Esophagus muscularis mucosa (tissue), 4 donors: ENCODE results near the gene SRGN. TPM values are rescaled to one million over a fixed set of nuclear protein-coding genes. Genes with fewer than 3 reads are reported as not detected.

ENCODE experiments used
- DNase-seq: peaks from one replicate; pipeline ENCODE4 v3.0.0-alpha.2; 2017; ENCODE audit errors: extremely low spot score
- H3K27ac ChIP-seq, 4 donors: fragments of 200-600 bp; sonication (generic); replicated peaks in 1 of 4; 1 replicate in 3 of 4; 2 replicates in 1 of 4; pipeline ENCODE4 v1.5.1; 2016 to 2019; ENCODE audit warnings: mild to moderate bottlenecking in 1 of 4
- H3K27me3 ChIP-seq, 4 donors: fragments of 200-600 bp; sonication (generic); one replicate each; pipeline versions ENCODE4 v1.5.1 to v1.6.0; 2016 to 2019
- H3K36me3 ChIP-seq, 4 donors: fragments of 200-600 bp; sonication (generic); one replicate each; pipeline ENCODE4 v1.5.1; 2016 to 2019
- H3K4me1 ChIP-seq, 4 donors: fragments of 200-600 bp; sonication (generic); one replicate each; pipeline ENCODE4 v1.5.1; 2016 to 2019
- H3K4me3 ChIP-seq, 4 donors: fragments of 200-600 bp; sonication (generic); 1 replicate in 2 of 4; 2 replicates in 2 of 4; pipeline ENCODE4 v1.5.1; 2016 to 2019; ENCODE audit warnings: mild to moderate bottlenecking in 4 of 4, moderate library complexity in 1 of 4
- H3K9me3 ChIP-seq, 4 donors: fragments of 200-600 bp; sonication (generic); 1 replicate in 3 of 4; 2 replicates in 1 of 4; pipeline ENCODE4 v1.5.1; 2016 to 2019
- CTCF ChIP-seq, 3 experiments: fragments of 200-600 bp in 2 of 3; fragments of 450-650 bp in 1 of 3; sonication (generic) in 2 of 3; IDR thresholded peaks; one replicate each; pipeline ENCODE4 v1.5.1; 2017 to 2019; ENCODE audit warnings: antibody characterized with exemption in 3 of 3, mild to moderate bottlenecking in 2 of 3, moderate library complexity in 1 of 3
- EP300 ChIP-seq: sonication (generic); formaldehyde crosslinking; IDR thresholded peaks from one replicate; pipeline ENCODE4 v1.6.1; 2017; ENCODE audit warnings: antibody characterized with exemption
- POLR2A ChIP-seq: fragments of 450-650 bp; IDR thresholded peaks from one replicate; pipeline ENCODE4 v1.6.1; 2017; ENCODE audit warnings: antibody characterized with exemption, moderate library complexity, mild to moderate bottlenecking, low read depth
- POLR2AphosphoS5 ChIP-seq, 2 donors: sonication (generic); formaldehyde crosslinking; IDR thresholded peaks; one replicate each; pipeline ENCODE4 v1.6.1; 2017; ENCODE audit warnings: antibody characterized with exemption in 2 of 2
- WGBS: methylation state at CpG from one replicate; pipeline ENCODE4 v1.1.5; 2018; 5-methylcytosine and 5-hydroxymethylcytosine counted together
- intact Hi-C: fragments of 100-400 bp; cut with DNase I; formaldehyde crosslinking; loops from one replicate; pipeline ENCODE4 v1.15.1; 2023
- total RNA-seq, 4 donors: library from RNA; depleted of rRNA; stranded (reverse); fragments of >200 nt; gene quantifications; one replicate each; pipeline versions ENCODE4 v1.1.0 to v1.2.1, GENCODE V29; 2016

Gene SRGN
- total RNA-seq, 4 donors from 2014 or later, result 44.9 to 201 (median 82.3) TPM

- H3K27ac ChIP-seq, result no peak overlapping the region
- WGBS, result 69% methylated on average over 1 of the region's 1 CpG
- no peaks in the 10 kb centered on the region for H3K27me3 ChIP-seq
- DNase-seq, result no peak
- no peaks in the 10 kb centered on the region for H3K36me3 ChIP-seq
- TF ChIP-seq POLR2A, result no peak
- TF ChIP-seq EP300, result no peak
- TF ChIP-seq CTCF (IDR thresholded peaks at IDR 0.05), result no peak
- no peak for TF ChIP-seq POLR2AphosphoS5 (IDR thresholded peaks at IDR 0.05)
- peaks cover 6 to 9% (median 7%) of the 10 kb centered on the region in 4 donors for H3K4me1 ChIP-seq
- intact Hi-C loops, result loop anchor here (5.0 kb wide), 2 partner anchors 62 to 128 kb away; partner anchors contain the start of gene SUPV3L1
- no peaks in the 10 kb centered on the region for H3K9me3 ChIP-seq
- no peak overlapping the region for H3K4me3 ChIP-seq
Observed at GRCh38 chr10:69119896-69120295, 32.0 kb downstream of the SRGN start.

DNA sequence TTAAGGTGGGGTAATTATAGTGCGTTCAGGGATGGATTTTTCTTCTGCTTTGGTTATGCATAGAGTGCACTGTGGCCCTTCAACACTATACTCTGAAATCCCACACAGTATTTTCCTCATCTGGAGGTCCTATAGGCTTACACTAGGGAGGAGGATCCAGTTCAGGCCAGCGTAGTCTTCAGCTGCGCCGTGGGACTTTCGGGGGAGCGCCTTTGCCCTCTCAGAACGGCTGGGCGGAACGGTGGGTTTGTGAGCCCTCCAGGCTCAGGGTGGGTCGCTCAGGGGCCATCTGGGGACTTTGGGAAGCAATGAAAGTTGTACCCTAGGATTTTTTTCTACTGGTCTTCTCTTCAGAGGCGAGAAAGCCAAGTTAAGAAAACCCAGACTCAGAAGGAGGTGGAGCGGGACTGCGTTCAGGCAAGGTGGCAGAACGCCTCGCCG lies 35.4 kb downstream of the SRGN start:
- Histone ChIP-seq H3K27ac (peak overlapping the region; percentile 95 to 99 (median 98)), H3K27me3 (no peaks in the 10 kb centered on the region), H3K36me3 (no peaks in the 10 kb centered on the region), H3K4me3 (peak overlapping the region; percentile 89 to 99 (median 94)), H3K9me3 (no peaks in the 10 kb centered on the region), H3K4me1 (peaks cover 20 to 40% (median 26%) of the 10 kb centered on the region in 4 donors)
- WGBS, result 0% methylated on average over 3 of the region's 16 CpGs
- intact Hi-C loops, result loop anchor here (5.0 kb wide), 2 partner anchors 59 to 131 kb away; partner anchors contain the start of gene SUPV3L1
- TF ChIP-seq EP300, result no peak
- TF ChIP-seq CTCF (IDR thresholded peaks at IDR 0.05), result no peak
- TF ChIP-seq POLR2AphosphoS5 (IDR thresholded peaks at IDR 0.05), result no peak
- TF ChIP-seq POLR2A, result no peak
- DNase-seq, result no peak

- TF ChIP-seq POLR2AphosphoS5 (IDR thresholded peaks at IDR 0.05), result peak; percentile 98 to 100
- no peak for TF ChIP-seq EP300
- TF ChIP-seq POLR2A, result peak; percentile 85
- peak; percentile 15 to 28 (median 24) for TF ChIP-seq CTCF (IDR thresholded peaks at IDR 0.05)
- H3K4me1 ChIP-seq, result peaks cover 20 to 45% (median 29%) of the 10 kb centered on the region in 4 donors
- H3K4me3 ChIP-seq, result peak within 1 kb of the TSS; percentile 89 to 99 (median 94)
- peak; percentile 99 for DNase-seq
- no peaks in the 10 kb centered on the region for H3K36me3 ChIP-seq
- no peaks in the 10 kb centered on the region for H3K9me3 ChIP-seq
- peak within 1 kb of the TSS; percentile 95 to 99 (median 98) for H3K27ac ChIP-seq
- 0% methylated on average over 11 of the region's 82 CpGs for WGBS
- H3K27me3 ChIP-seq, result no peaks in the 10 kb centered on the region
- intact Hi-C loops, result loop anchor here (5.0 kb wide), 2 partner anchors 58 to 132 kb away; partner anchors contain the start of gene SUPV3L1
Observed at GRCh38 chr10:69123747-69124562, 36.1 kb downstream of the SRGN start, which contains the start of gene VPS26A. Gene VPS26A, plus strand, starts transcription at chr10:69124178. Its CDS starts 100 bp downstream, at chr10:69124278.

GRCh38 chr10:69124563-69125268 lies 36.8 kb downstream of the SRGN start:
- Histone ChIP-seq H3K27me3 (no peaks in the 10 kb centered on the region), H3K27ac (peak overlapping the region; percentile 95 to 99 (median 98)), H3K4me1 (peaks cover 20 to 52% (median 33%) of the 10 kb centered on the region in 4 donors), H3K36me3 (no peaks in the 10 kb centered on the region), H3K4me3 (peak overlapping the region; percentile 89 to 99 (median 94)), H3K9me3 (no peaks in the 10 kb centered on the region)
- whole genome bisulfite sequencing, result 1% methylated on average over 14 of the region's 26 CpGs
- intact Hi-C loops, result loop anchor here (5.0 kb wide), 2 partner anchors 58 to 132 kb away; partner anchors contain the start of gene SUPV3L1
- no peak for DNase-seq
- TF ChIP-seq CTCF (IDR thresholded peaks at IDR 0.05) (no peak), POLR2AphosphoS5 (IDR thresholded peaks at IDR 0.05) (peak; percentile 15 to 46)
